ENCODE measurements around the gene GPI.

DNA sequence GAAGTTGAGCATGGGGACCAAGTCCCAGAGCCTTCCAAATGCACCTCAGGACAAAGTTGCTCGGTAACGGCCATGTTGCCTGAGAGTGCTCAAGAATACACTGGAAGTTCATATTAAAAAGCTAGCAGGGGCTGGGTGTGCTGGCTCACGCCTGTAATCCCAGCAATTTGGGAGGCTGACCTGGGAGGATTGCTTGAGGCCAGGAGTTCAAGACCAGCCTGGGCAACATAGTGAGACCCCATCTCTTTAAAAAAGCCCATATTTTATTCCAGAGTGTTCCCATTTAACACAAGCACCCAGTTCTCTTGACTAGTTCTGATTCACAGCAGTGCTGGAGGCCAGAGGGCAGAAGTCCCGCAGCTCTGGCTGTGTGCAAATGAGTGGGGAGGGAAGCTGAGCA is 8.1 kb upstream of the GPI start:
- TF ChIP-seq CTCF (IDR thresholded peaks at IDR 0.05) (no peak), POLR2AphosphoS5 (IDR thresholded peaks at IDR 0.05; ENCODE audit: low read depth, low read length) (no peak)
- TF ChIP-seq, protein P1, sequence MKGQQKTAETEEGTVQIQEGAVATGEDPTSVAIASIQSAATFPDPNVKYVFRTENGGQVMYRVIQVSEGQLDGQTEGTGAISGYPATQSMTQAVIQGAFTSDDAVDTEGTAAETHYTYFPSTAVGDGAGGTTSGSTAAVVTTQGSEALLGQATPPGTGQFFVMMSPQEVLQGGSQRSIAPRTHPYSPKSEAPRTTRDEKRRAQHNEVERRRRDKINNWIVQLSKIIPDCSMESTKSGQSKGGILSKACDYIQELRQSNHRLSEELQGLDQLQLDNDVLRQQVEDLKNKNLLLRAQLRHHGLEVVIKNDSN (IDR thresholded peaks at IDR 0.05; ENCODE audit: borderline replicate concordance, low read depth), result no peak
